ENCODE measurements around the gene MEGF11. TPM values are rescaled to one million over a fixed set of nuclear protein-coding genes. Genes with fewer than 3 reads are reported as not detected.

The MEGF11 gene
- total RNA-seq, 1 donor from 2014 or later: not detected

DNA sequence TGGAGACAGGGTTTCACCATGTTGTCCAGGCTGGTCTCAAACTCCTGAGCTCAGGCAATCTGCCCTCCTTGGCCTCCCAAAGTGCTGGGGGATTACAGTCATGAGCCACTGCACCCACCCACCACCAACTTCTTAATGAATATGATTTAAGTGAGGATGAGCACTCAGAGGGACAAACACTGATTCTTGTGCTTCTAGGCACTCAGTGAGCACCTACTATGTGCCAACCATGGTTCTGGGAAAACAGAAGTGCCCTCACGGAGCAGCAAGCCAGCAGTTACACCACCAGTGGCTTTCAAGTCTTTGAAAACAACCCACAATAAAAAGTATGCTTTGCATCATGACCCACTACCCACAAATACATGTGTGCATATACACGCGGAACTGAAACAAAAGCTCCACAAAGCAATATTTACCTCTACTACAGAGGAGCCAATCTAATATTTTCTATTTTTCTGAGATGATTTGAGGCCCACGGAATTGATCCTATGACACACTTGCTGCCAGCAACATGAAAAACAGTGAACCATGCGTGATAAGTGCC, 91.9 kb downstream of the MEGF11 start:
- Mint-ChIP-seq H3K9me3 (no peaks in the 10 kb centered on the region), H3K36me3 (ENCODE audit: low read depth) (no peaks in the 10 kb centered on the region), H3K27me3 (peaks cover 2% of the 10 kb centered on the region), H3K4me1 (no peaks in the 10 kb centered on the region), H3K27ac (no peak overlapping the region), H3K4me3 (no peak overlapping the region)
- intact Hi-C loops (cut with micrococcal nuclease): no loop called here
- DNase-seq (no peak), ATAC-seq (ENCODE audit: low read depth) (no peak)
- POLR2A ChIA-PET: no interaction called here
- TF ChIP-seq, protein P1, sequence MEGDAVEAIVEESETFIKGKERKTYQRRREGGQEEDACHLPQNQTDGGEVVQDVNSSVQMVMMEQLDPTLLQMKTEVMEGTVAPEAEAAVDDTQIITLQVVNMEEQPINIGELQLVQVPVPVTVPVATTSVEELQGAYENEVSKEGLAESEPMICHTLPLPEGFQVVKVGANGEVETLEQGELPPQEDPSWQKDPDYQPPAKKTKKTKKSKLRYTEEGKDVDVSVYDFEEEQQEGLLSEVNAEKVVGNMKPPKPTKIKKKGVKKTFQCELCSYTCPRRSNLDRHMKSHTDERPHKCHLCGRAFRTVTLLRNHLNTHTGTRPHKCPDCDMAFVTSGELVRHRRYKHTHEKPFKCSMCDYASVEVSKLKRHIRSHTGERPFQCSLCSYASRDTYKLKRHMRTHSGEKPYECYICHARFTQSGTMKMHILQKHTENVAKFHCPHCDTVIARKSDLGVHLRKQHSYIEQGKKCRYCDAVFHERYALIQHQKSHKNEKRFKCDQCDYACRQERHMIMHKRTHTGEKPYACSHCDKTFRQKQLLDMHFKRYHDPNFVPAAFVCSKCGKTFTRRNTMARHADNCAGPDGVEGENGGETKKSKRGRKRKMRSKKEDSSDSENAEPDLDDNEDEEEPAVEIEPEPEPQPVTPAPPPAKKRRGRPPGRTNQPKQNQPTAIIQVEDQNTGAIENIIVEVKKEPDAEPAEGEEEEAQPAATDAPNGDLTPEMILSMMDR (IDR thresholded peaks at IDR 0.05): no peak
- CTCF ChIA-PET: no interaction called here

DNA sequence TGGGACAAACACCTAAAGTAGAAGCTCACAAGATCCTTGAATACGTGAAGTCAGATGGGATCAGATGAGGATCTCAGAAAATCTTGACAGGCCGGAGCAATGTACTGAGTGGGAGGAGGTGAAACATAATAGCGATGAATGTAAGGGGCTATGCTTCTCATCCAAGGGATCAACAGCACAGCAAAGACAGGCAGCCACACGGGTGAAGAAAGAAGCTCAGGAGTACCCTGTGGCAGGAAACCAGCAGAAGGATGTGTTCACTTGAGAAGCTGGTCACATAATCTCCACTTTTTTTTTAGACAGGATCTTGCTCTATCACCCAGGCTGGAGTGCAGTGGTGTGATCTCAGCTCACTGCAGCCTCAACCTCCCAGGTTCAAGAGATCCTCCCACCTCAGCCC, 92.4 kb downstream of the MEGF11 start:
- no peaks in the 10 kb centered on the region for H3K9me3 Mint-ChIP-seq
- H3K27ac Mint-ChIP-seq: no peak overlapping the region
- H3K4me3 Mint-ChIP-seq: no peak overlapping the region
- CTCF ChIA-PET: no interaction called here
- H3K27me3 Mint-ChIP-seq: peaks cover 7% of the 10 kb centered on the region
- intact Hi-C loops (cut with micrococcal nuclease): no loop called here
- ATAC-seq (ENCODE audit: low read depth): no peak
- TF ChIP-seq, protein P1 (IDR thresholded peaks at IDR 0.05): no peak
- no peaks in the 10 kb centered on the region for H3K36me3 Mint-ChIP-seq (ENCODE audit: low read depth)
- no peak for DNase-seq
- POLR2A ChIA-PET: no interaction called here
- no peaks in the 10 kb centered on the region for H3K4me1 Mint-ChIP-seq

DNA sequence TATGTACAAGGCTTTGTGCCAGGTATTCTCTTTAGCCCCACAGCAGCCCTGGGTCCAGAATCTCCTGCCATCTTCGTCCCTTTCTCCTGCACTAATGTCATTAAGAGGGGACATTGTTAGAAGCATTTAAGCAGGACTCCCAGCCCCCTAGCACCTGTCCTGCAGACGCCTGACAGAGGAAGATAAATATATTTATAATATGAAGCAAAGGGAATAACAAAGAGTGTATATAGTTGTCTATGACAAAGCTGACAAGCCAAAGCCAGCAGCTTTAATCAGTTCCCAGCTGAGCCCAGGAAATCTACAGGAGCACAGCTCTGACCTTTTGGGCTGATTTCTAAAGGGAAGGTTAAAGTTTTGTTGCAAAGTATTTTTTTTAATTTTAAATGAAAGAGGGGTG, 96.0 kb downstream of the MEGF11 start:
- intact Hi-C loops (cut with micrococcal nuclease): no loop called here
- Mint-ChIP-seq H3K27me3 (peaks cover 17% of the 10 kb centered on the region), H3K27ac (no peak overlapping the region), H3K4me3 (no peak overlapping the region), H3K9me3 (no peaks in the 10 kb centered on the region), H3K36me3 (ENCODE audit: low read depth) (no peaks in the 10 kb centered on the region), H3K4me1 (peaks cover 8% of the 10 kb centered on the region)
- no peak for ATAC-seq (ENCODE audit: low read depth)
- ChIA-PET CTCF (no interaction called here), POLR2A (no interaction called here)
- TF ChIP-seq, protein P1 (IDR thresholded peaks at IDR 0.05): no peak
- DNase-seq: no peak

DNA sequence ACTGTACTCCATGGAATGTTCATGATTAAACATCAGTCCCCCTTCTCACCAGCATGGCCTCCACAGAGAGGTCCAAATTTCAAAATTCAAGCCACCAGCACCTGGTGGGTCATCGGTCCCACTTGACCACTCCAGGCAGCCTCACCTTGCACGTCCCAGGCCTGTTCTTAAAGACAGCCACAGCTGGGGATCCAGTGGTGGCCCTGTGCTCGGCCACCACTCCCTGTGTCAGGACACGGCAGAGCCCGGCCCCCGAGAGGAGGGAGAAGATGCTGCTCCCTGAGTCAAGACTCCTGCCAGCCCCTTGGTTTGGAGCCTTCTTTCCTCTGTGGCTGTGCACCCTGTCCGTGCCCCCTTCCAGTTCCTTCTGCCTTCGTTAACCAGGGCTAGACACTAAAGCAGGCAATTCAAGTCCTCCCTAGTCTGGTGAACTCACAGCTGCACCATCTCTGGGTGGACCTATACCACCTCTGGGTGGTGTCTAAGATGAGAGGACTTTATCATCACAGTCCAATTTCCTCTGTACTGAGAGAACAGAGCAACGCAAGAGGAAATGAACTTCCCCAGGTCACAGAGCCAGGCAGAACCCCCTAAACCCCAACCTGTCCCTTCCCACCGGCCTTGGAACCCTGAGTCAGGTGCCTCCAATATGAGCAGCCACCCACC, 97.1 kb downstream of the MEGF11 start:
- Mint-ChIP-seq H3K9me3 (no peaks in the 10 kb centered on the region), H3K36me3 (ENCODE audit: low read depth) (no peaks in the 10 kb centered on the region), H3K4me1 (peaks cover 8% of the 10 kb centered on the region), H3K4me3 (no peak overlapping the region), H3K27ac (no peak overlapping the region), H3K27me3 (peaks cover 17% of the 10 kb centered on the region)
- DNase-seq (no peak), ATAC-seq (ENCODE audit: low read depth) (no peak)
- TF ChIP-seq, protein P1 (IDR thresholded peaks at IDR 0.05): no peak
- ChIA-PET POLR2A (no interaction called here), CTCF (no interaction called here)
- intact Hi-C loops (cut with micrococcal nuclease): no loop called here

DNA sequence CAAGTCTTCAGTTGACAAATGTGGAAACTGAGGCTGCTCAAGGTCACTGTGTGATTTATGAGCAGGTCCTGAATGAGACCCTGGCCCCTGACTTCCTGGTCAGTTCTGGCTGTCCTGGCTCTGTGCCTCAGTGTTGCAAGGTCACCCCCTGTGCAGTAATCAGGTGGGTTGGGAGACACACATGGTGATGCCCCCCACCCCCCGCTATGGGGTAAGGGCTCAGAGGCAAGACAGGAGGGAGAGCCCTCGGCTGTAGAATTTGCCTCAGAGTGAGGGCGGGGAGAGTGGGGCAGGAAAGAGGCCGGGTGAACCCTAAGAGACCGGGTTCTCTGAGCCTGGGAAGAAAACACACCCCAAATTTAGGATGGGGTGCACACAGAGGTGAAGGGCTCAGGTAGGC, 98.5 kb downstream of the MEGF11 start:
- H3K4me1 Mint-ChIP-seq: peaks cover 8% of the 10 kb centered on the region
- H3K27me3 Mint-ChIP-seq: peaks cover 21% of the 10 kb centered on the region
- no peak overlapping the region for H3K4me3 Mint-ChIP-seq
- no peak overlapping the region for H3K27ac Mint-ChIP-seq
- H3K36me3 Mint-ChIP-seq (ENCODE audit: low read depth): no peaks in the 10 kb centered on the region
- ChIA-PET CTCF (no interaction called here), POLR2A (no interaction called here)
- intact Hi-C loops (cut with micrococcal nuclease): no loop called here
- TF ChIP-seq, protein P1 (IDR thresholded peaks at IDR 0.05): no peak
- ATAC-seq (ENCODE audit: low read depth): no peak
- no peaks in the 10 kb centered on the region for H3K9me3 Mint-ChIP-seq
- DNase-seq: no peak
